Measurements from ENCODE around the gene RASSF7. TPM values are rescaled to one million over a fixed set of nuclear protein-coding genes. Genes with fewer than 3 reads are reported as not detected.

RASSF7 gene
- total RNA-seq, 6 experiments from 2014 or later: 10.1 to 18.8 (median 12.7) TPM

Small RNA genes lying within 50 kb of the gene (microRNA-seq; reads per million reads assigned to microRNA genes)
- 895 reads per million, percentile 74 among the genes with 10 or more reads in this experiment for gene MIR210

Other genes with a start within 250 kb of the RASSF7 start
- gene IFITM1, start 246.9 kb upstream of the RASSF7 start, total RNA-seq (2021; fragmentation: NEBNext Ultra II Directional; extraction: Animal tissue kit (Norgen Biotek cat#: 25700)): 10 to 100 TPM; 23.5 to 36.1 (median 30.0) TPM
- 100 to 1,000 TPM; 399 to 531 (median 452) TPM for gene IFITM3, start 240.1 kb upstream of the RASSF7 start, total RNA-seq (2021; fragmentation: NEBNext Ultra II Directional; extraction: Animal tissue kit (Norgen Biotek cat#: 25700))
- gene B4GALNT4, start 191.5 kb upstream of the RASSF7 start, total RNA-seq (2021; fragmentation: NEBNext Ultra II Directional; extraction: Animal tissue kit (Norgen Biotek cat#: 25700)): 10 to 100 TPM in 1 of 6 experiments, 1 to 10 TPM in 5; 6.4 to 12.1 (median 8.4) TPM
- gene PKP3, start 166.8 kb upstream of the RASSF7 start, total RNA-seq (2021; fragmentation: NEBNext Ultra II Directional; extraction: Animal tissue kit (Norgen Biotek cat#: 25700)): 1 to 10 TPM; 2.5 to 3.3 (median 2.9) TPM
- gene SIGIRR, start 146.0 kb upstream of the RASSF7 start, total RNA-seq (2021; fragmentation: NEBNext Ultra II Directional; extraction: Animal tissue kit (Norgen Biotek cat#: 25700)): 10 to 100 TPM; 15.9 to 21.6 (median 18.7) TPM
- not detected for gene ANO9, start 119.0 kb upstream of the RASSF7 start, total RNA-seq (2021; fragmentation: NEBNext Ultra II Directional; extraction: Animal tissue kit (Norgen Biotek cat#: 25700))
- 10 to 100 TPM; 23.3 to 34.5 (median 27.2) TPM for gene PTDSS2, start 110.7 kb upstream of the RASSF7 start, total RNA-seq (2021; fragmentation: NEBNext Ultra II Directional; extraction: Animal tissue kit (Norgen Biotek cat#: 25700))
- 100 to 1,000 TPM; 223 to 272 (median 250) TPM for gene RNH1, start 53.7 kb upstream of the RASSF7 start, total RNA-seq (2021; fragmentation: NEBNext Ultra II Directional; extraction: Animal tissue kit (Norgen Biotek cat#: 25700))
- gene HRAS, start 25.4 kb upstream of the RASSF7 start, total RNA-seq (2021; fragmentation: NEBNext Ultra II Directional; extraction: Animal tissue kit (Norgen Biotek cat#: 25700)): 100 to 1,000 TPM; 102 to 125 (median 107) TPM
- under 1 TPM; 0.23 to 0.83 (median 0.55) TPM for gene LRRC56, start 23.4 kb upstream of the RASSF7 start, total RNA-seq (2021; fragmentation: NEBNext Ultra II Directional; extraction: Animal tissue kit (Norgen Biotek cat#: 25700))
- gene LMNTD2, start 232 bp upstream of the RASSF7 start, total RNA-seq (2021; fragmentation: NEBNext Ultra II Directional; extraction: Animal tissue kit (Norgen Biotek cat#: 25700)): 1 to 10 TPM in 3 of 6 experiments, under 1 TPM in 3; 0.37 to 2.3 (median 0.97) TPM
- gene PHRF1, start 15.5 kb downstream of the RASSF7 start, total RNA-seq (2021; fragmentation: NEBNext Ultra II Directional; extraction: Animal tissue kit (Norgen Biotek cat#: 25700)): 10 to 100 TPM; 23.8 to 27.5 (median 24.8) TPM
- gene IRF7, start 55.0 kb downstream of the RASSF7 start, total RNA-seq (2021; fragmentation: NEBNext Ultra II Directional; extraction: Animal tissue kit (Norgen Biotek cat#: 25700)): 1 to 10 TPM; 3.0 to 5.2 (median 4.2) TPM
- not detected for gene CDHR5, start 64.0 kb downstream of the RASSF7 start, total RNA-seq (2021; fragmentation: NEBNext Ultra II Directional; extraction: Animal tissue kit (Norgen Biotek cat#: 25700))
- not detected for gene SCT, start 66.2 kb downstream of the RASSF7 start, total RNA-seq (2021; fragmentation: NEBNext Ultra II Directional; extraction: Animal tissue kit (Norgen Biotek cat#: 25700))
- gene DRD4, start 76.3 kb downstream of the RASSF7 start, total RNA-seq (2021; fragmentation: NEBNext Ultra II Directional; extraction: Animal tissue kit (Norgen Biotek cat#: 25700)): under 1 TPM; 0.14 to 0.61 (median 0.38) TPM
- gene DEAF1, start 134.3 kb downstream of the RASSF7 start, total RNA-seq (2021; fragmentation: NEBNext Ultra II Directional; extraction: Animal tissue kit (Norgen Biotek cat#: 25700)): 10 to 100 TPM; 32.2 to 48.1 (median 34.6) TPM
- gene TMEM80, start 134.8 kb downstream of the RASSF7 start, total RNA-seq (2021; fragmentation: NEBNext Ultra II Directional; extraction: Animal tissue kit (Norgen Biotek cat#: 25700)): 10 to 100 TPM; 16.9 to 24.5 (median 19.3) TPM
- gene EPS8L2, start 145.3 kb downstream of the RASSF7 start, total RNA-seq (2021; fragmentation: NEBNext Ultra II Directional; extraction: Animal tissue kit (Norgen Biotek cat#: 25700)): 10 to 100 TPM; 55.5 to 70.1 (median 65.1) TPM
- 100 to 1,000 TPM; 230 to 351 (median 300) TPM for gene TALDO1, start 186.5 kb downstream of the RASSF7 start, total RNA-seq (2021; fragmentation: NEBNext Ultra II Directional; extraction: Animal tissue kit (Norgen Biotek cat#: 25700))
- gene GATD1, start 216.5 kb downstream of the RASSF7 start, total RNA-seq (2021; fragmentation: NEBNext Ultra II Directional; extraction: Animal tissue kit (Norgen Biotek cat#: 25700)): 10 to 100 TPM; 61.0 to 72.7 (median 68.1) TPM
- gene CEND1, start 229.1 kb downstream of the RASSF7 start, total RNA-seq (2021; fragmentation: NEBNext Ultra II Directional; extraction: Animal tissue kit (Norgen Biotek cat#: 25700)): 10 to 100 TPM in 5 of 6 experiments, 1 to 10 TPM in 1; 8.2 to 12.2 (median 11.0) TPM
- gene SLC25A22, start 237.3 kb downstream of the RASSF7 start, total RNA-seq (2021; fragmentation: NEBNext Ultra II Directional; extraction: Animal tissue kit (Norgen Biotek cat#: 25700)): 10 to 100 TPM; 39.7 to 47.3 (median 42.9) TPM
- gene PIDD1, start 244.3 kb downstream of the RASSF7 start, total RNA-seq (2021; fragmentation: NEBNext Ultra II Directional; extraction: Animal tissue kit (Norgen Biotek cat#: 25700)): 10 to 100 TPM; 11.0 to 15.9 (median 13.7) TPM
- 1,000 to 10,000 TPM; 1,532 to 1,781 (median 1,709) TPM for gene RPLP2, start 249.0 kb downstream of the RASSF7 start, total RNA-seq (2021; fragmentation: NEBNext Ultra II Directional; extraction: Animal tissue kit (Norgen Biotek cat#: 25700))

Measured in HFFc6 (cell line).